Spleen (tissue), 11 donors: ENCODE results near the gene MYH7. TPM values are rescaled to one million over a fixed set of nuclear protein-coding genes. Genes with fewer than 3 reads are reported as not detected.

ENCODE experiments used
- DNase-seq: peaks from one replicate; pipeline ENCODE4 v3.0.0-alpha.2; 2020
- H3K27ac ChIP-seq, 8 donors: fragments of 200-600 bp; sonication (generic) in 7 of 8; 1 replicate in 4 of 8; 2 replicates in 4 of 8; pipeline versions ENCODE4 v1.5.0 to v1.8.0; 2016 to 2021; ENCODE audit warnings: inconsistent platforms in 4 of 8, mild to moderate bottlenecking in 4 of 8, moderate library complexity in 1 of 8
- H3K27me3 ChIP-seq, 7 donors: fragments of 200-600 bp; sonication (generic) in 6 of 7; replicated peaks in 1 of 7; 1 replicate in 4 of 7; 2 replicates in 3 of 7; pipeline versions ENCODE4 v1.5.0 to v1.8.0; 2016 to 2021; ENCODE audit warnings: inconsistent platforms in 3 of 7, mild to moderate bottlenecking in 1 of 7
- H3K36me3 ChIP-seq, 6 donors: fragments of 200-600 bp; sonication (generic) in 5 of 6; 1 replicate in 4 of 6; 2 replicates in 2 of 6; pipeline versions ENCODE4 v1.5.0 to v1.8.0; 2016 to 2021; ENCODE audit warnings: inconsistent platforms in 2 of 6
- H3K4me1 ChIP-seq, 6 donors: fragments of 200-600 bp; sonication (generic) in 5 of 6; 1 replicate in 3 of 6; 2 replicates in 3 of 6; pipeline versions ENCODE4 v1.5.0 to v1.8.0; 2016 to 2021; ENCODE audit warnings: inconsistent platforms in 3 of 6
- H3K4me3 ChIP-seq, 8 donors: fragments of 200-600 bp; sonication (generic) in 7 of 8; 1 replicate in 4 of 8; 2 replicates in 4 of 8; pipeline versions ENCODE4 v1.5.0 to v1.8.0; 2016 to 2021; ENCODE audit warnings: inconsistent platforms in 4 of 8, mild to moderate bottlenecking in 4 of 8, moderate library complexity in 2 of 8
- H3K9me3 ChIP-seq, 8 donors: fragments of 200-600 bp; sonication (generic) in 7 of 8; 1 replicate in 4 of 8; 2 replicates in 4 of 8; pipeline versions ENCODE4 v1.5.0 to v1.8.0; 2016 to 2021; ENCODE audit warnings: inconsistent platforms in 4 of 8
- CTCF ChIP-seq, 11 experiments: fragments of 200-600 bp in 7 of 11; fragments of 450-650 bp in 4 of 11; sonication (generic) in 4 of 11; IDR thresholded peaks in 8 of 11; conservative IDR thresholded peaks in 3 of 11; 1 replicate in 7 of 11; 2 replicates in 4 of 11; pipeline versions ENCODE4 v1.4.0 to v1.8.0; 2016 to 2021; ENCODE audit warnings: antibody characterized with exemption in 11 of 11, inconsistent platforms in 4 of 11, mild to moderate bottlenecking in 1 of 11
- POLR2A ChIP-seq, 3 donors: fragments of 450-650 bp; IDR thresholded peaks; one replicate each; pipeline ENCODE4 v1.5.1; 2017; ENCODE audit warnings: antibody characterized with exemption in 3 of 3, mild to moderate bottlenecking in 1 of 3
- POLR2AphosphoS5 ChIP-seq, 3 donors: sonication (generic); formaldehyde crosslinking; IDR thresholded peaks; one replicate each; pipeline ENCODE4 v1.5.1; 2017; ENCODE audit warnings: antibody characterized with exemption in 3 of 3
- WGBS, 5 donors: extraction: QIAGEN DNeasy Blood & Tissue Kit in 3 of 5; methylation state at CpG; one replicate each; pipeline versions ENCODE4 v1.1.5 to v1.1.7; 2013 to 2018; 5-methylcytosine and 5-hydroxymethylcytosine counted together
- intact Hi-C: fragments of 100-400 bp; cut with DNase I; formaldehyde crosslinking; loops from one replicate; pipeline ENCODE4 v1.15.0; 2023; ENCODE audit warnings: low total_unique reads
- polyA plus RNA-seq, 3 donors: library from polyadenylated mRNA; stranded (reverse); fragments of 200-250 nt; gene quantifications; one replicate each; pipeline ENCODE4 v1.2.1, GENCODE V29; 2013
- total RNA-seq, 7 donors: library from RNA; depleted of rRNA in 3 of 7; stranded (reverse); fragments of >200 nt in 3 of 7; fragmentation: NEBNext Ultra II Directional in 4 of 7; extraction: Animal tissue kit (Norgen Biotek cat#: 25700) in 4 of 7; gene quantifications; one replicate each; pipeline versions ENCODE4 v1.1.0 to v1.2.1, GENCODE V29; 2016 to 2021
- donor health status: healthy with polysubstance abuse.
- donor health status: DM: no; HTN: no; CAD: no; lungs with moderate emphysema.
- donor health status: DM: no; HTN: no; CAD: no.
- donor health status: Bipolar disorder and iron deficiency.
- donor health status: healthy.
- donor health status: DM: no; HTN: no; CAD: no.
- donor health status: DM: yes; HTN: yes; CAD: no.

MYH7 gene
- total and polyA plus RNA-seq, 10 donors: 0.06 to 0.65 (median 0.11) TPM; not detected in 6

GRCh38 chr14:23438101-23438971 is 2.9 kb upstream of the MYH7 start:
- no peak for DNase-seq
- Histone ChIP-seq H3K4me1 (peaks cover 0 to 10% (median 0%) of the 10 kb centered on the region in 6 donors), H3K27me3 (peaks cover 0 to 13% (median 0%) of the 10 kb centered on the region in 7 donors), H3K9me3 (no peaks in the 10 kb centered on the region), H3K36me3 (no peaks in the 10 kb centered on the region), H3K4me3 (no peak overlapping the region), H3K27ac (no peak overlapping the region)
- 45 to 57% (median 50%) methylated on average over 15 of the region's 15 CpGs for WGBS, 5 donors
- intact Hi-C loops: no loop called here
- TF ChIP-seq CTCF (IDR thresholded peaks at IDR 0.05 in 8 of 11, conservative IDR thresholded peaks at IDR 0.05 in 3 of 11) (no peak), POLR2A (IDR thresholded peaks at IDR 0.05) (no peak), POLR2AphosphoS5 (IDR thresholded peaks at IDR 0.05) (no peak)

GRCh38 chr14:23437133-23438100 is 2.0 kb upstream of the MYH7 start:
- intact Hi-C loops: no loop called here
- H3K27me3 ChIP-seq: peaks cover 0 to 4% (median 0%) of the 10 kb centered on the region in 7 donors
- DNase-seq: no peak
- no peak overlapping the region for H3K27ac ChIP-seq
- peaks cover 0 to 10% (median 0%) of the 10 kb centered on the region in 6 donors for H3K4me1 ChIP-seq
- H3K36me3 ChIP-seq: no peaks in the 10 kb centered on the region
- no peaks in the 10 kb centered on the region for H3K9me3 ChIP-seq
- TF ChIP-seq CTCF (IDR thresholded peaks at IDR 0.05 in 8 of 11, conservative IDR thresholded peaks at IDR 0.05 in 3 of 11) (no peak), POLR2A (IDR thresholded peaks at IDR 0.05) (no peak), POLR2AphosphoS5 (IDR thresholded peaks at IDR 0.05) (no peak)
- no peak overlapping the region for H3K4me3 ChIP-seq
- WGBS, 5 donors: 73 to 83% (median 82%) methylated on average over 8 of the region's 8 CpGs

- intact Hi-C loops: no loop called here
- Histone ChIP-seq H3K27me3 (peaks cover 0 to 3% (median 0%) of the 10 kb centered on the region in 7 donors), H3K4me1 (peaks cover 0 to 7% (median 0%) of the 10 kb centered on the region in 6 donors), H3K9me3 (no peaks in the 10 kb centered on the region), H3K36me3 (no peaks in the 10 kb centered on the region), H3K4me3 (no peak overlapping the region), H3K27ac (no peak overlapping the region)
- WGBS, 5 donors: 79 to 86% (median 85%) methylated on average over 15 of the region's 15 CpGs
- TF ChIP-seq POLR2A (IDR thresholded peaks at IDR 0.05) (no peak), CTCF (IDR thresholded peaks at IDR 0.05 in 8 of 11, conservative IDR thresholded peaks at IDR 0.05 in 3 of 11) (no peak), POLR2AphosphoS5 (IDR thresholded peaks at IDR 0.05) (no peak)
- no peak for DNase-seq
Observed at GRCh38 chr14:23436327-23437132, 1.1 kb upstream of the MYH7 start.
